HCT116 (cell line): ENCODE measurements around the gene PDGFD. TPM values are rescaled to one million over a fixed set of nuclear protein-coding genes. Genes with fewer than 3 reads are reported as not detected.

Source experiments
- ATAC-seq: fragments of 200-7000 bp; cut with Tn5 transposase; 2 replicates; pipeline ENCODE4 v1.9.1; 2020; ENCODE audit warnings: mild to moderate bottlenecking, moderate library complexity
- BruUV-seq: library from RNA; stranded (reverse); fragments of 400-500 nt; replicated peaks from 2 replicates; lab custom pipeline; 2021; lab: Mats Ljungman, UMichigan
- CTCF ChIA-PET: fragments of 300-600 bp; sonication (Branson Sonifier 250); formaldehyde crosslinking; loops from one replicate; lab custom pipeline; 2021; ENCODE audit warnings: antibody characterized with exemption; lab: Charles Lee
- POLR2A ChIA-PET: fragments of 300-600, 350-600 bp; sonication (Branson Sonifier 250); formaldehyde crosslinking; loops from one replicate; lab custom pipeline; 2021; ENCODE audit warnings: antibody characterized with exemption; lab: Charles Lee
- RAD21 ChIA-PET, 2 experiments: fragments of 300-600 bp; sonication (Branson Sonifier 250); formaldehyde crosslinking; loops; one replicate each; lab custom pipeline; 2023; ENCODE audit warnings: low total read pairs in 2 of 2; ENCODE audit not compliant: uncharacterized antibody in 2 of 2, unreplicated experiment in 2 of 2, low non-redundant PET in 1 of 2; lab: Charles Lee
- DNase-seq: peaks from one replicate; pipeline ENCODE4 v3.0.0-alpha.2; 2010; ENCODE audit warnings: low read depth, low spot score
- H2AFZ ChIP-seq: fragments of 200-600 bp; shearing (Covaris generic), sonication (generic); 2 replicates; pipeline ENCODE4 v1.6.1; 2017; ENCODE audit warnings: low read depth, mixed run types, mixed read lengths, antibody characterized with exemption, low read length; ENCODE audit not compliant: poor library complexity, severe bottlenecking
- H3K27ac ChIP-seq: 2 replicates; pipeline ENCODE4 v1.5.1; 2012; ENCODE audit warnings: low read depth, low read length
- H3K27me3 ChIP-seq: fragments of 200-600 bp; sonication (generic); 2 replicates; pipeline ENCODE4 v1.6.1; 2016; ENCODE audit warnings: mixed run types, low read length, mixed read lengths; ENCODE audit not compliant: insufficient read depth
- H3K36me3 ChIP-seq, 2 experiments: fragments of 200-500 bp in 1 of 2; fragments of 200-600 bp in 1 of 2; sonication (Bioruptor generic) in 1 of 2; sonication (generic) in 1 of 2; 2 replicates each; pipeline versions ENCODE4 v1.5.1 to v1.6.1; 2014 to 2016; ENCODE audit warnings: low read length in 2 of 2, inconsistent platforms in 1 of 2, mixed read lengths in 1 of 2, mixed run types in 1 of 2; ENCODE audit not compliant: insufficient read depth in 2 of 2, control insufficient read depth in 1 of 2
- H3K4me1 ChIP-seq, 2 experiments: fragments of 200-600 bp in 1 of 2; sonication (generic) in 1 of 2; 2 replicates each; pipeline versions ENCODE4 v1.5.1 to v1.6.1; 2012 to 2017; ENCODE audit warnings: low read length in 2 of 2, inconsistent platforms in 1 of 2, mild to moderate bottlenecking in 1 of 2, mixed read lengths in 1 of 2, mixed run types in 1 of 2, moderate library complexity in 1 of 2; ENCODE audit not compliant: insufficient read depth in 2 of 2, control insufficient read depth in 1 of 2
- H3K4me2 ChIP-seq: fragments of 200-600 bp; sonication (generic); 2 replicates; pipeline ENCODE4 v1.6.1; 2017; ENCODE audit warnings: mixed run types, low read length, mixed read lengths
- H3K4me3 ChIP-seq, 2 experiments: fragments of 200-600 bp in 1 of 2; sonication (generic) in 1 of 2; replicated peaks in 1 of 2; 2 replicates each; pipeline ENCODE4 v1.5.1; 2011 to 2016; ENCODE audit warnings: low read length in 2 of 2, control low read depth in 1 of 2, low read depth in 1 of 2, mild to moderate bottlenecking in 1 of 2, mixed read lengths in 1 of 2, mixed run types in 1 of 2
- H3K79me2 ChIP-seq: fragments of 200-600 bp; sonication (generic); 2 replicates; pipeline ENCODE4 v1.6.1; 2017; ENCODE audit warnings: mild to moderate bottlenecking, mixed run types, low read length, moderate library complexity, mixed read lengths; ENCODE audit not compliant: insufficient read depth
- H3K9ac ChIP-seq: fragments of 200-600 bp; sonication (generic); 2 replicates; pipeline ENCODE4 v1.6.1; 2016; ENCODE audit warnings: low read length, mixed read lengths
- H3K9me2 ChIP-seq: fragments of 200-600 bp; sonication (generic), shearing (Covaris generic); 2 replicates; pipeline ENCODE4 v1.6.1; 2017; ENCODE audit warnings: mixed run types, mild to moderate bottlenecking, moderate library complexity; ENCODE audit not compliant: insufficient read depth
- H3K9me3 ChIP-seq, 2 experiments: fragments of 200-500 bp in 1 of 2; fragments of 200-600 bp in 1 of 2; sonication (Bioruptor generic) in 1 of 2; sonication (generic) in 1 of 2; 2 replicates each; pipeline ENCODE4 v1.6.1; 2014 to 2017; ENCODE audit warnings: low read length in 2 of 2, mixed read lengths in 2 of 2, inconsistent platforms in 1 of 2, low read depth in 1 of 2, mild to moderate bottlenecking in 1 of 2, mixed run types in 1 of 2, moderate library complexity in 1 of 2; ENCODE audit not compliant: control insufficient read depth in 1 of 2, insufficient read depth in 1 of 2
- H4K20me1 ChIP-seq: fragments of 200-600 bp; sonication (generic), shearing (Covaris generic); 2 replicates; pipeline ENCODE4 v1.6.1; 2017; ENCODE audit warnings: mixed run types, mild to moderate bottlenecking, moderate library complexity; ENCODE audit not compliant: insufficient read depth
- CBX3 ChIP-seq: IDR thresholded peaks from 2 replicates; pipeline ENCODE4 v1.6.1; 2012; ENCODE audit warnings: low read depth
- CEBPB ChIP-seq: IDR thresholded peaks from 2 replicates; pipeline ENCODE4 v1.6.1; 2012; ENCODE audit warnings: low read depth
- CTCF ChIP-seq, 3 experiments: fragments of 200-600 bp in 1 of 3; sonication (generic) in 1 of 3; IDR thresholded peaks in 2 of 3; conservative IDR thresholded peaks in 1 of 3; 2 replicates each; pipeline ENCODE4 v1.5.1; 2012 to 2017; ENCODE audit warnings: low read depth in 2 of 3, low read length in 2 of 3, antibody characterized with exemption in 1 of 3, borderline replicate concordance in 1 of 3, control low read depth in 1 of 3, mild to moderate bottlenecking in 1 of 3, mixed read lengths in 1 of 3, mixed run types in 1 of 3, moderate library complexity in 1 of 3; ENCODE audit not compliant: insufficient read depth in 1 of 3
- ELF1 ChIP-seq: IDR thresholded peaks from 2 replicates; pipeline ENCODE4 v1.6.1; 2012; ENCODE audit warnings: low read depth, borderline replicate concordance
- JUND ChIP-seq: IDR thresholded peaks from 2 replicates; pipeline ENCODE4 v1.6.1; 2012
- POLR2A ChIP-seq: IDR thresholded peaks from 2 replicates; pipeline ENCODE4 v1.7.0; 2011; ENCODE audit warnings: borderline replicate concordance; ENCODE audit not compliant: insufficient read depth, insufficient read length; ENCODE audit errors: extremely low read depth
- POLR2AphosphoS5 ChIP-seq: IDR thresholded peaks from 2 replicates; pipeline ENCODE4 v1.6.1; 2011; ENCODE audit warnings: mild to moderate bottlenecking, low read depth, low read length, moderate library complexity
- REST ChIP-seq: IDR thresholded peaks from 2 replicates; pipeline ENCODE4 v1.6.1; 2012; ENCODE audit warnings: low read depth
- SIN3A ChIP-seq: IDR thresholded peaks from 2 replicates; pipeline ENCODE4 v1.6.1; 2012; ENCODE audit warnings: low read depth
- SP1 ChIP-seq: IDR thresholded peaks from 2 replicates; pipeline ENCODE4 v1.6.1; 2012; ENCODE audit warnings: low read depth
- SRF ChIP-seq: IDR thresholded peaks from 2 replicates; pipeline ENCODE4 v1.6.1; 2012; ENCODE audit warnings: low read depth
- YY1 ChIP-seq: IDR thresholded peaks from 2 replicates; pipeline ENCODE4 v1.6.1; 2011; ENCODE audit warnings: low read length, low read depth, moderate library complexity, mild to moderate bottlenecking; ENCODE audit not compliant: insufficient replicate concordance; ENCODE audit errors: extremely low read depth
- ZNF274 ChIP-seq: fragments of 200-500 bp; sonication (Bioruptor generic); IDR thresholded peaks from 2 replicates; pipeline ENCODE4 v1.6.1; 2014; ENCODE audit warnings: mild to moderate bottlenecking, low read depth, low read length, inconsistent platforms
- intact Hi-C: fragments of 100-400 bp; cut with micrococcal nuclease; formaldehyde crosslinking; loops from 2 replicates; pipeline ENCODE4 v1.10.0; 2022
- total RNA-seq: library from RNA; stranded (reverse); gene quantifications from one replicate; pipeline ENCODE4 v1.2.1, GENCODE V29; 2021; ENCODE audit not compliant: unreplicated experiment
- TF ChIP-seq, protein P1 (sequence below): IDR thresholded peaks from 2 replicates; pipeline ENCODE4 v1.6.1; 2012

Gene PDGFD
- total RNA-seq, 1 experiment from 2014 or later, result 0.34 TPM

- Histone ChIP-seq H3K9me2 (no peaks in the 10 kb centered on the region), H3K27me3 (no peaks in the 10 kb centered on the region), H3K4me1 (no peaks in the 10 kb centered on the region), H3K27ac (no peak overlapping the region), H3K79me2 (no peaks in the 10 kb centered on the region), H3K9ac (no peak overlapping the region), H3K36me3 (no peaks in the 10 kb centered on the region), H3K4me2 (no peak overlapping the region; the same call in 1 of the 2 replicates), H3K9me3 (no peaks in the 10 kb centered on the region), H2AFZ (no peak overlapping the region), H4K20me1 (no peaks in the 10 kb centered on the region), H3K4me3 (no peak overlapping the region)
- RAD21 ChIA-PET, result no interaction called here
- CTCF ChIA-PET, result no interaction called here
- intact Hi-C loops, result no loop called here
- ATAC-seq (no peak), DNase-seq (no peak)
- no TSS peak for BruUV-seq
- TF ChIP-seq ZNF274, result no peak
- TF ChIP-seq CBX3, result no peak
- POLR2A ChIA-PET, result no interaction called here
Measured at GRCh38 chr11:104076455-104076854, 87.5 kb downstream of the PDGFD start.

- H3K27ac ChIP-seq, result no peak overlapping the region
- no peaks in the 10 kb centered on the region for H3K79me2 ChIP-seq
- RAD21 ChIA-PET, result no interaction called here
- no peak overlapping the region for H3K4me3 ChIP-seq
- no peak for DNase-seq
- CTCF ChIA-PET, result no interaction called here
- H3K9ac ChIP-seq, result no peak overlapping the region
- no peaks in the 10 kb centered on the region for H3K27me3 ChIP-seq
- H3K9me3 ChIP-seq, result no peaks in the 10 kb centered on the region
- POLR2A ChIA-PET, result no interaction called here
- no peaks in the 10 kb centered on the region for H4K20me1 ChIP-seq
- H2AFZ ChIP-seq, result no peak overlapping the region
- ATAC-seq, result no peak
- H3K4me1 ChIP-seq, result no peaks in the 10 kb centered on the region
- intact Hi-C loops, result no loop called here
- H3K9me2 ChIP-seq, result no peaks in the 10 kb centered on the region
- BruUV-seq, result no TSS peak
- H3K36me3 ChIP-seq, result no peaks in the 10 kb centered on the region
- no peak overlapping the region for H3K4me2 ChIP-seq
- TF ChIP-seq ELF1 (no peak), CTCF (IDR thresholded peaks at IDR 0.05 in 2 of 3, conservative IDR thresholded peaks at IDR 0.05 in 1 of 3; ENCODE audit: borderline replicate concordance in 1 of 3, insufficient read depth in 1 of 3, low read depth in 2 of 3, low read length in 2 of 3) (no peak), SIN3A (no peak), POLR2A (no peak), SRF (no peak), POLR2AphosphoS5 (no peak), CEBPB (no peak), ZNF274 (no peak), REST (no peak), YY1 (no peak), CBX3 (no peak), JUND (no peak), SP1 (no peak)
- TF ChIP-seq, protein P1, sequence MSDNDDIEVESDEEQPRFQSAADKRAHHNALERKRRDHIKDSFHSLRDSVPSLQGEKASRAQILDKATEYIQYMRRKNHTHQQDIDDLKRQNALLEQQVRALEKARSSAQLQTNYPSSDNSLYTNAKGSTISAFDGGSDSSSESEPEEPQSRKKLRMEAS, result no peak
Measured at GRCh38 chr11:104075706-104076105, 88.2 kb downstream of the PDGFD start.
